Mucosa of descending colon (tissue), 3 donors: Measurements from ENCODE around the gene RTN4R. TPM values are rescaled to one million over a fixed set of nuclear protein-coding genes. Genes with fewer than 3 reads are reported as not detected.

ENCODE experiments used
- ATAC-seq: fragments of 200-7000 bp; cut with Tn5 transposase; one replicate; pipeline ENCODE4 v1.9.1; 2020; ENCODE audit warnings: mild to moderate bottlenecking, moderate library complexity
- DNase-seq, 3 donors: peaks; one replicate each; pipeline ENCODE4 v3.0.0-alpha.2; 2020
- H3K36me3 ChIP-seq: fragments of 200-600 bp; one replicate; pipeline ENCODE4 v1.8.0; 2021; ENCODE audit warnings: low read depth, mild to moderate bottlenecking
- H3K4me1 ChIP-seq: fragments of 200-600 bp; one replicate; pipeline ENCODE4 v1.8.0; 2021; ENCODE audit warnings: low read depth, mild to moderate bottlenecking
- H3K4me3 ChIP-seq: fragments of 200-600 bp; one replicate; pipeline ENCODE4 v1.8.0; 2021; ENCODE audit warnings: mild to moderate bottlenecking
- H3K9me3 ChIP-seq: fragments of 200-600 bp; one replicate; pipeline ENCODE4 v1.8.0; 2021; ENCODE audit warnings: mild to moderate bottlenecking
- intact Hi-C, 2 donors: fragments of 100-400 bp; cut with DNase I in 1 of 2; cut with micrococcal nuclease in 1 of 2; formaldehyde crosslinking; loops; one replicate each; pipeline versions ENCODE4 v1.11.0 to v1.11.1; 2022; cut with DNase I, micrococcal nuclease
- total RNA-seq, 3 donors: library from RNA; stranded (reverse); fragmentation: NEBNext Ultra II Directional in 2 of 3; extraction: Animal tissue kit (Norgen Biotek cat#: 25700) in 2 of 3; gene quantifications; one replicate each; pipeline versions ENCODE4 v1.2.1 to v1.2.4, GENCODE V29; 2021 to 2023
- TF ChIP-seq, protein P1 (sequence below): fragments of 200-600 bp; IDR thresholded peaks from one replicate; pipeline ENCODE4 v1.8.0; 2022; ENCODE audit warnings: antibody characterized with exemption, mild to moderate bottlenecking
- donor health status: DM: no; HTN: no; CAD: no; lungs with moderate emphysema.
- donor health status: DM: no; HTN: no; CAD: no.
- donor health status: DM: no; HTN: yes; CAD: no.

RTN4R gene
- total RNA-seq, 3 donors from 2014 or later, result 1.6 to 3.5 (median 2.5) TPM

DNA sequence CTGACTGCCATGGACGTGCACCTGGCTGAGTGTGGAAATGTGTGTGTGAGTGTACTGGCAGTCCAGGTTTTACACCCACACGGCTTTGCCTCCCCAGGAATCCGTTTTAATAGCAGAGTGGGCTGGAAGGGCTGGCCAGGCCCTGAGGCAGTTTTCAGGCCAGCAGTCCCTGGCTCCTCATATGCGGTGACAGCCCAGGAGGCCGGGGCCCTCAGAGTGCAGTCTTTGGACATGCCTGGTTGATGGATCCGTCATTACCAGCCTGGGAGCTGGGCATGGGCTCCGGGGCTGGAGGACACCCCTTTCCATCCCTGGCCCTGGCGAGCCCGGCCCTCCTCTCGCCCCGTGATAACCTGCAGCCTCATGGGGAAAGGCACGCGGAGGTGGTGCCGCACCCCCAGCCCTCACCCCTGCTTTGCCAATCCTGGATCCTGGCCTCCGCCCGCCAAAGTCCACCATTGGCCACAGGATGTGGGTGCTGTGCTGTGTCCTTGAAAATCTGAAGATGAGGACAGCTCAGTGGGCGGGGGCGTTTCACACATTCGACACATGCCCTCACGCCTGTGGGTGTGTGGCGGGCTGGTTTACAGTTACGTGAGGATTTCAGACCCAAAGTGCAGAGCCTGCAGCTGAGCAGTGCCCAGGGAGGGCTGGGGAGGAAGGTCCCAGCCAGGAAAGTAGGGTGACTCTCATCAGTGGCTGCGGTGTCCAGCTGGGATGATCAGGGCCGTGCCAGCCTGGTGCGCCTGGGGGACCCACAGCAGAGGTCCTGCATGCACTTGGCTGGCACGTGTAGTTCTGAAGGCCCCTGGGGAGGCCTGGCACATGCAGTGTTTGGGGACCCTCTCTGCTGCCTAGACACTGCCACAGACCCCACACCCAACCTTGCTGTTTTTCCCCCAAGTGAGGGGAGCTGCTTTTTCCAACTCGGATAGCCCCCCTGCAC, 55.1 kb downstream of the RTN4R start:
- TF ChIP-seq, protein P1, sequence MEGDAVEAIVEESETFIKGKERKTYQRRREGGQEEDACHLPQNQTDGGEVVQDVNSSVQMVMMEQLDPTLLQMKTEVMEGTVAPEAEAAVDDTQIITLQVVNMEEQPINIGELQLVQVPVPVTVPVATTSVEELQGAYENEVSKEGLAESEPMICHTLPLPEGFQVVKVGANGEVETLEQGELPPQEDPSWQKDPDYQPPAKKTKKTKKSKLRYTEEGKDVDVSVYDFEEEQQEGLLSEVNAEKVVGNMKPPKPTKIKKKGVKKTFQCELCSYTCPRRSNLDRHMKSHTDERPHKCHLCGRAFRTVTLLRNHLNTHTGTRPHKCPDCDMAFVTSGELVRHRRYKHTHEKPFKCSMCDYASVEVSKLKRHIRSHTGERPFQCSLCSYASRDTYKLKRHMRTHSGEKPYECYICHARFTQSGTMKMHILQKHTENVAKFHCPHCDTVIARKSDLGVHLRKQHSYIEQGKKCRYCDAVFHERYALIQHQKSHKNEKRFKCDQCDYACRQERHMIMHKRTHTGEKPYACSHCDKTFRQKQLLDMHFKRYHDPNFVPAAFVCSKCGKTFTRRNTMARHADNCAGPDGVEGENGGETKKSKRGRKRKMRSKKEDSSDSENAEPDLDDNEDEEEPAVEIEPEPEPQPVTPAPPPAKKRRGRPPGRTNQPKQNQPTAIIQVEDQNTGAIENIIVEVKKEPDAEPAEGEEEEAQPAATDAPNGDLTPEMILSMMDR, result no peak
- ATAC-seq (no peak), DNase-seq (no peak)
- no peak overlapping the region for H3K4me3 ChIP-seq
- no peaks in the 10 kb centered on the region for H3K9me3 ChIP-seq
- H3K36me3 ChIP-seq, result no peaks in the 10 kb centered on the region
- intact Hi-C loops, result no loop called here
- H3K4me1 ChIP-seq, result no peaks in the 10 kb centered on the region

DNA sequence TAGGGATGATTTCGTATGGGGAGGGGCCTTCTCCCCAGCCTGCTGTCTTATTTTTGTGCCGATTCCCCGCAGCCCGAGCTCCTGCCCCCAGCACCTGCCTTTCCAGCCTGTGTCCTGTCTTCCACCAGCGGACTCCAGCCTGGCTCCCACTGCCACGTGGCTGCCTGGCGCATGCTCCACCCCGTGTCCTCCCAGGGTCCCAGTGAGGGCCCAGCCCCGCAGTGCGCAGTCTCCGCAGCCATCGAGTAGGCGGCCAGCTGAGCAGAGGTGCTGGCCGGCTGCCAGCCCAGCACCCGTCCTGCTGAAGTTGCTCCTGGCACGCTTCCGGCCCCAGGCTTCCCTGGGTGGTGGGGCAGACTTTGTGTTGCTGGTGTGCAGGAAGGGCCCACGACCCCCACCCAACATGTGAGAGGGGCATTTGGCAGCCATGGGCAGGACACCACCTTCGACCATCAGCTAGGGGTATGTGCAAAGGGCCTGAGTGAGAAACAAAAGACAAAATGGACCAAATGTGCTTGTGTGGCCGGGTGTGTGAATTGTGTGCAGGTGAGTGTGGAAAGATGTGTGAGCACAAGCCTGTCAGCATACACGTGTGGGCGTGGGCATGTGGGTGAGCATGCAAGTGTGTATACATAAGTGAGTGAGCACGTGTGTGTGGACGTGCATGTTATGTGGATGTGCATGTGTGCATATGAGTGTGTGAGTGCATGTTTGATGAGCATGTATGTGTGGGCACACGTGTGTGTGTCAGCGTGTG, 55.9 kb downstream of the RTN4R start:
- DNase-seq (peak; percentile 41 to 77 (median 72)), ATAC-seq (peak; percentile 56)
- TF ChIP-seq, protein P1, result no peak
- Histone ChIP-seq H3K4me3 (no peak overlapping the region), H3K4me1 (peaks cover under 1% of the 10 kb centered on the region), H3K9me3 (no peaks in the 10 kb centered on the region), H3K36me3 (no peaks in the 10 kb centered on the region)
- intact Hi-C loops, result no loop called here

DNA sequence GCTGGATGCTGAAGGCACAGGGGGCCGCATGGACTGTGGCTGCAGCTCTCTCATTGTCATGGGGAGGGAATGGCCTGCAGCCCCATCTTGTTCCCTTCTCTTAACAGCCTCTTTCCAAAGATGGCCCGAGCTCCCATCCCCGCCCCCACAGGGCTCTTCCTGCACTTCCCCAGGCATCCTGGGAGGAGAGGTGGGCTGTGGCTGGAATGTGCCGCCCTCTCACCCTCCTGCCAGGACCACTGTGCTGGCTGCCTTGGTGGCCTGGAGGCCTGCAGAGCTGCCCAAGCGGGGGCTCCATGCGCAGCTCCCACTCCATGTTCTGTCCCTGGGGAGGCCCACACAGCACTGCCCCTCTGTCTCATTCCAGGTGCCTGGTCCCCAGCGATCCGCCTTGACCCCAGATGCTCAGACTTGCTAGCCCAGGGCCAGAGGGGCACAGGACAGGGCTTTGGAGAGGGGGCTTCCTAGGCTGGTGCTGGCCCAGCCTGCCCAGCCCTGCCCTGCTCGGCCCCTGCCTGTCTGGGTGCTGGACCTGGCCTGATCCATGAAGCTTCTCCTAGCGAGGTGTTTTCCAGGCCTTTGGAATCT, 56.6 kb downstream of the RTN4R start:
- intact Hi-C loops, result no loop called here
- H3K4me3 ChIP-seq, result no peak overlapping the region
- H3K9me3 ChIP-seq, result no peaks in the 10 kb centered on the region
- TF ChIP-seq, protein P1, result no peak
- H3K4me1 ChIP-seq, result peaks cover 5% of the 10 kb centered on the region
- ATAC-seq (no peak), DNase-seq (no peak)
- H3K36me3 ChIP-seq, result no peaks in the 10 kb centered on the region

DNA sequence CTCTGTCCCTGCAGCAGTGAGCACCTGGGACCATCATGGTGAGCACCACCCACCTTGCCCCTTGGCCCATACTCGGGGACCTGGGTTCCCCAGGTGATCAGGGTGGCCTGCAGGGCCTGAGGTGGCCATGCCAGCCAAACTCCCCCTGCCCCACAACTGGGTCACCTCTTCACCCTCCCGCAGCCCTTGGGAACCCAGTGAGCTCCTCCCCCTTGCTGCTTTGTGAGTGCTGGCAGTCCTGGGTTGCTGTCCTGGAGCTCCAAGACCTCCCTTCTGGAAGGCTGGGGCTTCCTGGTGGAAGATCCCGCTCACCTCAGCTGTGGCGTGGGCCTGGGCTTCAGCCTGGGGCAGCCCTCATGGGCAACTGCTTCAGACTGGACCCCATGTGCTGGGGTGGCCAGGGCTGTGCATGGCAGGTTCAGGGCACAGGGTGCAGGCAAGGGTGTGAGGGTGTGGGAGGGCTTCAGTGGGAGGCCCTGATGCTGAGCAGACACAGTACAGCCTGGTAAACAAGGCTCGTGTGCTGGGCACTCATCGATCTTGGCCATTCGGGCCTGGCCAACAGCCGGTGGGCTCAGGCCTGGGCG, 57.6 kb downstream of the RTN4R start:
- ATAC-seq (no peak), DNase-seq (no peak)
- no peak overlapping the region for H3K4me3 ChIP-seq
- TF ChIP-seq, protein P1, result no peak
- H3K9me3 ChIP-seq, result no peaks in the 10 kb centered on the region
- H3K36me3 ChIP-seq, result no peaks in the 10 kb centered on the region
- intact Hi-C loops, result no loop called here
- H3K4me1 ChIP-seq, result peaks cover 5% of the 10 kb centered on the region

DNA sequence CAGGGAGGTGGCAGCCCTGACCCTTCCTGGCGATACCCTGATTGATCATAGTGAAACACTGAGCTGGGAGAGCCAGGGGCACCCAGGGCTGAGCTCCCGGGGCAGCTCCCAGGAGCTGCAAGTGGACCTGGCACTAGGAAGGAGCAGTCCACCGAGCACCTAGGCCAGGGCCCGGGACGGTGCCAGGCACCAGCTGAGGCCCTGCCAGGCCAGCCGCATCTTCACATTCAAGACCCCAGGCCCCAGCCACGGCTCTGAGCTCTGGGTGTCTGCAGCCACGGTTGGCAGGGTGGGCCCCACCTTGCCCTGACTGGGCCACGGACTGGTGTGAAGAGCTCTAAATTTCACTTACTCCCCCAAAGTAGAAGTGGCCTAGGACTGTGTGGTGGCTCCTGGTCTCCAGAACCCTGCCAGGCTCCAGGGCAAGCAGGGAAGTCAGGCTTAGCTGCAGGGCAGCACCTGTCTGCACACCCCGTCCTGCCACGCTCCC, 58.3 kb downstream of the RTN4R start:
- intact Hi-C loops, result no loop called here
- peaks cover 5% of the 10 kb centered on the region for H3K4me1 ChIP-seq
- no peak overlapping the region for H3K4me3 ChIP-seq
- TF ChIP-seq, protein P1, result no peak
- no peaks in the 10 kb centered on the region for H3K9me3 ChIP-seq
- ATAC-seq (no peak), DNase-seq (no peak)
- H3K36me3 ChIP-seq, result no peaks in the 10 kb centered on the region
